Stomach (tissue), 9 donors: ENCODE results near the gene AGTRAP. TPM values are rescaled to one million over a fixed set of nuclear protein-coding genes. Genes with fewer than 3 reads are reported as not detected.

Experiments used
- DNase-seq, 2 donors: peaks; one replicate each; pipeline versions ENCODE4 v3.0.0 to v3.0.0-alpha.2; 2013 to 2019
- H3K27ac ChIP-seq, 5 donors: fragments of 200-600 bp in 4 of 5; sonication (generic) in 4 of 5; one replicate each; pipeline ENCODE4 v1.5.1; 2013 to 2019; ENCODE audit warnings: mild to moderate bottlenecking in 1 of 5, moderate library complexity in 1 of 5
- H3K27me3 ChIP-seq, 3 donors: fragments of 200-600 bp; sonication (generic); one replicate each; pipeline ENCODE4 v1.5.1; 2017 to 2019; ENCODE audit warnings: mixed run types in 1 of 3
- H3K36me3 ChIP-seq, 4 donors: fragments of 200-600 bp; sonication (generic); 1 replicate in 3 of 4; 2 replicates in 1 of 4; pipeline ENCODE4 v1.5.1; 2016 to 2019
- H3K4me1 ChIP-seq, 4 donors: fragments of 200-600 bp; sonication (generic); one replicate each; pipeline ENCODE4 v1.5.1; 2016 to 2019
- H3K4me3 ChIP-seq, 4 donors: fragments of 200-600 bp; sonication (generic) in 3 of 4; one replicate each; pipeline ENCODE4 v1.5.1; 2016 to 2019; ENCODE audit warnings: mild to moderate bottlenecking in 1 of 4
- H3K9me3 ChIP-seq, 4 donors: fragments of 200-600 bp; sonication (generic); one replicate each; pipeline ENCODE4 v1.5.1; 2016 to 2019
- EP300 ChIP-seq: sonication (generic); formaldehyde crosslinking; IDR thresholded peaks from one replicate; pipeline ENCODE4 v1.6.1; 2017; ENCODE audit warnings: antibody characterized with exemption
- POLR2A ChIP-seq, 4 donors: fragments of 450-650 bp; IDR thresholded peaks; one replicate each; pipeline ENCODE4 v1.6.1; 2016; ENCODE audit warnings: antibody characterized with exemption in 4 of 4, control low read depth in 2 of 4, mild to moderate bottlenecking in 1 of 4, moderate library complexity in 1 of 4
- POLR2AphosphoS5 ChIP-seq, 3 donors: sonication (generic); formaldehyde crosslinking; IDR thresholded peaks; one replicate each; pipeline ENCODE4 v1.6.1; 2016; ENCODE audit warnings: antibody characterized with exemption in 3 of 3
- WGBS, 5 donors: extraction: QIAGEN DNeasy Blood & Tissue Kit in 3 of 5; methylation state at CpG; one replicate each; pipeline versions ENCODE4 v1.1.5 to v1.1.7; 2013 to 2018; 5-methylcytosine and 5-hydroxymethylcytosine counted together
- intact Hi-C: fragments of 100-400 bp; cut with DNase I; formaldehyde crosslinking; loops from one replicate; pipeline ENCODE4 v1.15.1; 2023; ENCODE audit warnings: low total_unique reads
- polyA plus RNA-seq, 3 donors: library from polyadenylated mRNA; stranded (reverse); fragments of 200-250 nt; gene quantifications; one replicate each; pipeline ENCODE4 v1.2.3, GENCODE V29; 2013
- total RNA-seq, 5 donors: library from RNA; depleted of rRNA; stranded (reverse); fragments of >200 nt; gene quantifications; one replicate each; pipeline versions ENCODE4 v1.1.0 to v1.2.3, GENCODE V29; 2014 to 2016
- TF ChIP-seq, protein P1 (sequence below), 7 experiments: fragments of 450-650 bp in 4 of 7; fragments of 200-600 bp in 3 of 7; sonication (generic) in 3 of 7; IDR thresholded peaks; one replicate each; pipeline ENCODE4 v1.5.1; 2016 to 2019; ENCODE audit warnings: antibody characterized with exemption in 7 of 7, control low read depth in 2 of 7, mild to moderate bottlenecking in 1 of 7
- donor health status: healthy with polysubstance abuse.
- donor health status: Bipolar disorder and iron deficiency.
- donor health status: healthy.

Gene AGTRAP
- total and polyA plus RNA-seq, 8 donors: 4.1 to 76.3 (median 30.2) TPM

DNA sequence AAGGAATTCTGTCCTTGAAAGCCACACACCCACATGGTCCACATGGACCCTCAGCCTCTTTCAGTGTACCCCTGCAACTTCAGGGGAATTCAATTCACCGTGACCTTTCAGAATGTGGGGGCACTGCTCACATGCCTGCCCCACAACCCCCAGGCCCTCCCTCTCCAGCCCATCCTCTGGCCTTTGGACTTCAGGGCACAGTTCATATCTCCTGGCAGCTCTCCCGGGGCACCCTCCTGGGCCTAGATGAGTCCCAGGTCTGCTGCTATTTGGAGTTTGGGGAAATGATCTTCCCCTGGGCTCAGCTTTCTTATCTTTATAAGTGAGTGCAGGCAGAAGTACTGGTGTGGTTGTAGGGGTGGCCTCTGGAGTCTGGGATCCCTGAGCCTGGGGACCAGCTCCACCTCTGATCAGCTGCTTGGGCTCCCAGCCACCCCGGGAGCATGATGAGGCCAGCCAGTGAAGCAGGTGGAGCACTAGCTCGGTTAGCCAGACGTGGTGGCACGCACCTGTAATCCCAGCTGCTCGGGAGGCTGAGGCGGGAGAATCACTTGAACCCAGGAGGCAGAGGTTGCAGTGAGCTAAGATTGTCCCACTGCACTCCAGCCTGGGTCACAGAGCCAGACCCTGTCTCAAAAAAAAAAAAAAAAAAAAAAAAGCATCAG, 41.9 kb downstream of the AGTRAP start:
- Histone ChIP-seq H3K9me3 (no peaks in the 10 kb centered on the region), H3K27me3 (no peaks in the 10 kb centered on the region), H3K4me3 (no peak overlapping the region), H3K4me1 (no peaks in the 10 kb centered on the region), H3K27ac (no peak overlapping the region), H3K36me3 (no peaks in the 10 kb centered on the region)
- TF ChIP-seq POLR2A (IDR thresholded peaks at IDR 0.05) (no peak), POLR2AphosphoS5 (IDR thresholded peaks at IDR 0.05) (no peak), EP300 (no peak)
- TF ChIP-seq, protein P1, sequence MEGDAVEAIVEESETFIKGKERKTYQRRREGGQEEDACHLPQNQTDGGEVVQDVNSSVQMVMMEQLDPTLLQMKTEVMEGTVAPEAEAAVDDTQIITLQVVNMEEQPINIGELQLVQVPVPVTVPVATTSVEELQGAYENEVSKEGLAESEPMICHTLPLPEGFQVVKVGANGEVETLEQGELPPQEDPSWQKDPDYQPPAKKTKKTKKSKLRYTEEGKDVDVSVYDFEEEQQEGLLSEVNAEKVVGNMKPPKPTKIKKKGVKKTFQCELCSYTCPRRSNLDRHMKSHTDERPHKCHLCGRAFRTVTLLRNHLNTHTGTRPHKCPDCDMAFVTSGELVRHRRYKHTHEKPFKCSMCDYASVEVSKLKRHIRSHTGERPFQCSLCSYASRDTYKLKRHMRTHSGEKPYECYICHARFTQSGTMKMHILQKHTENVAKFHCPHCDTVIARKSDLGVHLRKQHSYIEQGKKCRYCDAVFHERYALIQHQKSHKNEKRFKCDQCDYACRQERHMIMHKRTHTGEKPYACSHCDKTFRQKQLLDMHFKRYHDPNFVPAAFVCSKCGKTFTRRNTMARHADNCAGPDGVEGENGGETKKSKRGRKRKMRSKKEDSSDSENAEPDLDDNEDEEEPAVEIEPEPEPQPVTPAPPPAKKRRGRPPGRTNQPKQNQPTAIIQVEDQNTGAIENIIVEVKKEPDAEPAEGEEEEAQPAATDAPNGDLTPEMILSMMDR (IDR thresholded peaks at IDR 0.05): no peak
- intact Hi-C loops: no loop called here
- WGBS, 5 donors: 68 to 86% (median 84%) methylated on average over 4 to 8 of the region's 8 CpGs
- DNase-seq: no peak

DNA sequence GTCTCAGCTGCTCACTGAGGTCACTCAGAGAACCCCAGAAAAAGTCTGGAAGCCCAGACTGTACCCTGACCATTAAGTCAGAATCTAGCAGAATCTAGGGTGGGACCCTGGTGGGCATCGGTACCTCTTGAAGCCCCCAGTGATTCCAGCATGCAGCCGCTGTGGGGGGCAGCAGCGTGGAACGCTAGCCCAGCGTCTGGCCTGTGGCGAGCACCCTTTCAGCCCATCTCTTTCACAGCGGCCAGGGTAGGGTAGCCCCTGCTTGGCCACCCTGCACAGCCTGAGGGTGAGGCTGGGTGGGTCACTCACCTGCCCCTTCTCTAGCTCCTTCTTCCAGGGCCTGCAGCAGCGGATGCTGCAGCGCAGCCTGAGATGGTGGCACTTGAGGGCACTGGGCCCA, 42.4 kb downstream of the AGTRAP start:
- no peaks in the 10 kb centered on the region for H3K27me3 ChIP-seq
- H3K9me3 ChIP-seq: no peaks in the 10 kb centered on the region
- TF ChIP-seq EP300 (no peak), POLR2AphosphoS5 (IDR thresholded peaks at IDR 0.05) (no peak), POLR2A (IDR thresholded peaks at IDR 0.05) (no peak)
- TF ChIP-seq, protein P1 (IDR thresholded peaks at IDR 0.05): no peak
- no peaks in the 10 kb centered on the region for H3K4me1 ChIP-seq
- intact Hi-C loops: no loop called here
- no peaks in the 10 kb centered on the region for H3K36me3 ChIP-seq
- no peak overlapping the region for H3K27ac ChIP-seq
- no peak for DNase-seq
- 93 to 100% (median 96%) methylated on average over 6 to 9 of the region's 9 CpGs for WGBS, 5 donors
- H3K4me3 ChIP-seq: no peak overlapping the region

DNA sequence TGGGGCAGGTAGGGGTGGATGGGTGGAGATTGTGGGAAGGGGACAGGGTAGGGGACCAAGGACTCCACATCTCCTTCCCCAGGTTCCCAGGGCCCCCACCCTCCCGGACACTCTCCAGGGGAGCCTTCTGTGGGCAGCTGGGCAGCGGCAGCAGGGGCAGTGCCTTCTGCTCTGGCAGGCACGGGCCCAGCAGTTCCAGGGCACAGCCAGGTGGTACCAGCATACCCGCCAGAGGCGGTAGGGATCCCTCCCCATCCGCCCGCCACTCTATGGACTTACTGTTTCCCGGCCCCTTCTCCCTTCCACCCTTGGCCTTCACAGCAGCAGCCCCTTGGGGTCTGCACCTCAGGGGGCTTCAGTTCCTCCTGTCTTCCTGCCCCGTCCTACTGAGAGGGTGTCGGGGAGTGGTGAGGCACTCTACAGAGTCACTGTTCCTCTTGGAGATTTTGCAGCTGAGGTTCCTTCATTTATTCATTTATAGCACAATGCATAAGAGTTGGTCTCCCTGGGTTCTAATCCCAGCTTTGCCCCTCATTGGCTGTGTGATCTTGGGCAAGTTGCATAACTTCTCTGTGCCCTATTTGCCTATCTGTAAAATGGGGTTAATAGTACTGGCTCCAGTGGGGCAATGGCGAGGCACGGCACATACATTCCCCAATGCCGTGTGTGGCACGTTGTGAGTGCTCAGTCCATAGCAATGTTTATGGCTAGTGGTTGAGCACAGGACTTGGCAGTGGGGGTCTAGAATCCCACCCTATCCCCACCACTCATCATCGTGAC, 43.1 kb downstream of the AGTRAP start:
- WGBS, 5 donors: 84 to 93% (median 89%) methylated on average over 11 to 15 of the region's 15 CpGs
- TF ChIP-seq POLR2A (IDR thresholded peaks at IDR 0.05): no peak
- no peak for TF ChIP-seq EP300
- no peak for TF ChIP-seq POLR2AphosphoS5 (IDR thresholded peaks at IDR 0.05)
- TF ChIP-seq, protein P1 (IDR thresholded peaks at IDR 0.05): no peak
- H3K27me3 ChIP-seq: no peaks in the 10 kb centered on the region
- no peaks in the 10 kb centered on the region for H3K36me3 ChIP-seq
- DNase-seq: no peak
- intact Hi-C loops: no loop called here
- H3K9me3 ChIP-seq: no peaks in the 10 kb centered on the region
- H3K4me3 ChIP-seq: no peak overlapping the region
- H3K27ac ChIP-seq: no peak overlapping the region
- no peaks in the 10 kb centered on the region for H3K4me1 ChIP-seq

DNA sequence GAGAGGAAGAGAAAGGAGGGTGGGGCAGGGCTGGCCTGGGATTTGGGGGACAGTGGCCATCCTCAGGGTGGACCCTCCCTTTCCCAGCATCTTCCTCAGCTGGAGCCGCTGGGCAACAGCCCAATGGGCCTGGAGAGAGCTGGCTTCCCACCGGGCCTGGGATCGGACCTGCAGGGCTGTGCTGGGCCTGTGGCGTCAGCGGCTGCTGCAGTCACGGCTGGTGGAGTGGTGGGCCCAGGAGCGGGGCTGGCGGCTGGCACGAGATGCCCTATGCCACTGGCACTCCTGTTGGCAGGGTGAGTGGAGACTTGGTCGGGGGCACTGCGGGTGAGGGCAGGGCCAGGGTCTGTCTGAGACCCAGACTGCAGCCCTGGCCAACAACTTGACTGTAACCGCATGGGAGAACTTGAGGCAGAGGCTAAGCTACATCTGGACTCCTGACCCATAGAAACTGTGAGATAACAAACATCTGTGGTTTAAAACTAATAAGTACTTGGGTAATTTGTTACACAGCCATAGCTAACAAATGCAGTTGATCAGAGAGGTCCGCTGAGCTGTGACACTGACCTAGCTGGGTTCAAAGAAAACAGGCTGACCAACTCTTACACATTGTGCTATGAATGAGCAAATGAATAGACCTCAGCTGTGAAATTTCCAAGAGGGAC, 43.9 kb downstream of the AGTRAP start:
- DNase-seq: no peak
- Histone ChIP-seq H3K27ac (no peak overlapping the region), H3K4me3 (no peak overlapping the region), H3K4me1 (peaks cover 3 to 7% (median 6%) of the 10 kb centered on the region in 4 donors), H3K36me3 (no peaks in the 10 kb centered on the region), H3K9me3 (no peaks in the 10 kb centered on the region), H3K27me3 (no peaks in the 10 kb centered on the region)
- 82 to 93% (median 85%) methylated on average over 7 to 13 of the region's 13 CpGs for WGBS, 5 donors
- TF ChIP-seq POLR2A (IDR thresholded peaks at IDR 0.05): no peak
- no peak for TF ChIP-seq POLR2AphosphoS5 (IDR thresholded peaks at IDR 0.05)
- TF ChIP-seq, protein P1 (IDR thresholded peaks at IDR 0.05): no peak
- TF ChIP-seq EP300: no peak
- intact Hi-C loops: no loop called here
